CD4-positive, alpha-beta T cell (primary cell): ENCODE data around the gene PNPLA7. TPM values are rescaled to one million over a fixed set of nuclear protein-coding genes. Genes with fewer than 3 reads are reported as not detected.

Experiments used
- ATAC-seq: fragments of 200-7000 bp; cut with Tn5 transposase; one replicate; pipeline ENCODE4 v1.10.0; 2022; ENCODE audit warnings: mild to moderate bottlenecking; ENCODE audit not compliant: poor library complexity
- CTCF ChIA-PET: fragments of 350-600 bp; sonication (Branson Sonifier 250); formaldehyde crosslinking; loops from one replicate; lab custom pipeline; 2021; ENCODE audit warnings: antibody characterized with exemption, inconsistent platforms; lab: Charles Lee
- POLR2A ChIA-PET: fragments of 350-600 bp; sonication (Branson Sonifier 250); formaldehyde crosslinking; loops from one replicate; lab custom pipeline; 2021; ENCODE audit warnings: antibody characterized with exemption, inconsistent platforms; lab: Charles Lee
- DNase-seq, 14 experiments: peaks; one replicate each; pipeline ENCODE4 v3.0.0-alpha.2; 2013 to 2020; ENCODE audit warnings: mixed read lengths in 2 of 14
- H3K27ac ChIP-seq, 2 donors: one replicate each; pipeline versions ENCODE4 v1.5.1 to v1.7.0; 2013; ENCODE audit warnings: low read length in 2 of 2, low read depth in 1 of 2, mild to moderate bottlenecking in 1 of 2
- H3K27me3 ChIP-seq, 2 experiments: 1 replicate in 1 of 2; 2 replicates in 1 of 2; pipeline versions ENCODE4 v1.6.1 to v1.7.0; 2013; ENCODE audit warnings: low read length in 2 of 2, control low read depth in 1 of 2, mild to moderate bottlenecking in 1 of 2, moderate library complexity in 1 of 2; ENCODE audit not compliant: insufficient read depth in 2 of 2, control insufficient read depth in 1 of 2
- H3K36me3 ChIP-seq: one replicate; pipeline ENCODE4 v1.6.1; 2013; ENCODE audit warnings: low read length, control low read depth; ENCODE audit not compliant: insufficient read depth
- H3K4me1 ChIP-seq: one replicate; pipeline ENCODE4 v1.6.1; 2013; ENCODE audit warnings: low read length, control low read depth; ENCODE audit not compliant: insufficient read depth
- H3K4me3 ChIP-seq: one replicate; pipeline ENCODE4 v1.5.1; 2013; ENCODE audit warnings: mild to moderate bottlenecking, low read length, moderate library complexity
- H3K9me3 ChIP-seq, 2 experiments: 1 replicate in 1 of 2; 2 replicates in 1 of 2; pipeline versions ENCODE4 v1.6.1 to v1.7.0; 2013; ENCODE audit warnings: low read length in 2 of 2, mild to moderate bottlenecking in 2 of 2, control low read depth in 1 of 2, moderate library complexity in 1 of 2; ENCODE audit not compliant: control insufficient read depth in 1 of 2, insufficient read depth in 1 of 2
- H3K27ac Mint-ChIP-seq: one replicate; pipeline ENCODE4 v1.8.0; 2020; ENCODE audit warnings: mixed read lengths
- H3K27me3 Mint-ChIP-seq: one replicate; pipeline ENCODE4 v1.8.0; 2021; ENCODE audit warnings: mixed read lengths
- H3K36me3 Mint-ChIP-seq: one replicate; pipeline ENCODE4 v1.8.0; 2021; ENCODE audit warnings: low read depth, mixed read lengths
- H3K4me1 Mint-ChIP-seq: one replicate; pipeline ENCODE4 v1.8.0; 2021; ENCODE audit warnings: low read depth, mixed read lengths
- H3K4me3 Mint-ChIP-seq: one replicate; pipeline ENCODE4 v1.8.0; 2020; ENCODE audit warnings: mild to moderate bottlenecking, mixed read lengths
- H3K9me3 Mint-ChIP-seq: one replicate; pipeline ENCODE4 v1.8.0; 2020; ENCODE audit warnings: mixed read lengths
- intact Hi-C, 2 experiments: fragments of 100-400 bp; cut with DNase I in 1 of 2; cut with micrococcal nuclease in 1 of 2; formaldehyde crosslinking; loops; one replicate each; pipeline versions ENCODE4 v1.15.1 to v1.9.0; 2023 to 2025; cut with DNase I, micrococcal nuclease
- total RNA-seq, 174 experiments: library from RNA in 2 of 174; stranded (reverse) in 2 of 174; gene quantifications; one replicate each; pipeline ENCODE4 v1.2.3 and lab custom pipeline; 2021 to 2026
- TF ChIP-seq, protein P1 (sequence below): fragments of 200-600 bp; IDR thresholded peaks from one replicate; pipeline ENCODE4 v1.8.0; 2022; ENCODE audit warnings: antibody characterized with exemption, mild to moderate bottlenecking

Gene PNPLA7
- total RNA-seq, 2 experiments from 2014 or later, result 7.8 to 8.4 TPM

DNA sequence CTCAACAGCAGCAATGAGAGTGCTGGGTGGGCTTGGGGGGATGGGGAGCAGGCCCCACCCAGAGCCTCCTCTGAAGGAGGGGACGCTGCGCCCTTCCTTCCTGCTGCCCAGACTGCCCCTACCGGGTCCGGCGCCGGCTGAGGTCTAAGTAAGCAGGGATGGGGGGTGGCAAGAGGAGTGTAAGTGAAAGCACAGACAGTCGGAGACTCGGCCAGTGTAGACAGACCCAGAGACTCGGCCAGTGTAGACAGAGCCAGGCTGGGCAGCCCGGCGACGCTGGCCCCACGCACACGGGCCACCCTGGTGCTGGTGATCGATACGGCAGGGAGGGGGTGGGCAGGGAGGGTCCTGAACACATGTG, 101.6 kb downstream of the PNPLA7 start:
- Mint-ChIP-seq H3K27ac (peak overlapping the region; percentile 65), H3K36me3 (peaks cover under 1% of the 10 kb centered on the region), H3K9me3 (no peaks in the 10 kb centered on the region), H3K4me1 (peaks cover 34% of the 10 kb centered on the region), H3K27me3 (peaks cover 2% of the 10 kb centered on the region), H3K4me3 (peak overlapping the region; percentile 68)
- DNase-seq, result no peak
- Histone ChIP-seq H3K9me3 (peaks cover 0 to 10% of the 10 kb centered on the region in 2 experiments), H3K27me3 (no peaks in the 10 kb centered on the region), H3K36me3 (peaks cover 4% of the 10 kb centered on the region), H3K4me3 (no peak overlapping the region), H3K27ac (no peak overlapping the region), H3K4me1 (peaks cover 59% of the 10 kb centered on the region)
- CTCF ChIA-PET, result no interaction called here
- ATAC-seq, result no peak
- TF ChIP-seq, protein P1, sequence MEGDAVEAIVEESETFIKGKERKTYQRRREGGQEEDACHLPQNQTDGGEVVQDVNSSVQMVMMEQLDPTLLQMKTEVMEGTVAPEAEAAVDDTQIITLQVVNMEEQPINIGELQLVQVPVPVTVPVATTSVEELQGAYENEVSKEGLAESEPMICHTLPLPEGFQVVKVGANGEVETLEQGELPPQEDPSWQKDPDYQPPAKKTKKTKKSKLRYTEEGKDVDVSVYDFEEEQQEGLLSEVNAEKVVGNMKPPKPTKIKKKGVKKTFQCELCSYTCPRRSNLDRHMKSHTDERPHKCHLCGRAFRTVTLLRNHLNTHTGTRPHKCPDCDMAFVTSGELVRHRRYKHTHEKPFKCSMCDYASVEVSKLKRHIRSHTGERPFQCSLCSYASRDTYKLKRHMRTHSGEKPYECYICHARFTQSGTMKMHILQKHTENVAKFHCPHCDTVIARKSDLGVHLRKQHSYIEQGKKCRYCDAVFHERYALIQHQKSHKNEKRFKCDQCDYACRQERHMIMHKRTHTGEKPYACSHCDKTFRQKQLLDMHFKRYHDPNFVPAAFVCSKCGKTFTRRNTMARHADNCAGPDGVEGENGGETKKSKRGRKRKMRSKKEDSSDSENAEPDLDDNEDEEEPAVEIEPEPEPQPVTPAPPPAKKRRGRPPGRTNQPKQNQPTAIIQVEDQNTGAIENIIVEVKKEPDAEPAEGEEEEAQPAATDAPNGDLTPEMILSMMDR, result no peak
- intact Hi-C loops, result loop anchor here in 1 of 2 experiments (5.0 kb wide), 1 partner anchor 151 kb away; no protein-coding TSS in a partner anchor
- POLR2A ChIA-PET, result interaction anchor here (1.4 kb wide), 1 partner anchor 14 kb away, joined by 6 read pairs; no protein-coding TSS in a partner anchor

DNA sequence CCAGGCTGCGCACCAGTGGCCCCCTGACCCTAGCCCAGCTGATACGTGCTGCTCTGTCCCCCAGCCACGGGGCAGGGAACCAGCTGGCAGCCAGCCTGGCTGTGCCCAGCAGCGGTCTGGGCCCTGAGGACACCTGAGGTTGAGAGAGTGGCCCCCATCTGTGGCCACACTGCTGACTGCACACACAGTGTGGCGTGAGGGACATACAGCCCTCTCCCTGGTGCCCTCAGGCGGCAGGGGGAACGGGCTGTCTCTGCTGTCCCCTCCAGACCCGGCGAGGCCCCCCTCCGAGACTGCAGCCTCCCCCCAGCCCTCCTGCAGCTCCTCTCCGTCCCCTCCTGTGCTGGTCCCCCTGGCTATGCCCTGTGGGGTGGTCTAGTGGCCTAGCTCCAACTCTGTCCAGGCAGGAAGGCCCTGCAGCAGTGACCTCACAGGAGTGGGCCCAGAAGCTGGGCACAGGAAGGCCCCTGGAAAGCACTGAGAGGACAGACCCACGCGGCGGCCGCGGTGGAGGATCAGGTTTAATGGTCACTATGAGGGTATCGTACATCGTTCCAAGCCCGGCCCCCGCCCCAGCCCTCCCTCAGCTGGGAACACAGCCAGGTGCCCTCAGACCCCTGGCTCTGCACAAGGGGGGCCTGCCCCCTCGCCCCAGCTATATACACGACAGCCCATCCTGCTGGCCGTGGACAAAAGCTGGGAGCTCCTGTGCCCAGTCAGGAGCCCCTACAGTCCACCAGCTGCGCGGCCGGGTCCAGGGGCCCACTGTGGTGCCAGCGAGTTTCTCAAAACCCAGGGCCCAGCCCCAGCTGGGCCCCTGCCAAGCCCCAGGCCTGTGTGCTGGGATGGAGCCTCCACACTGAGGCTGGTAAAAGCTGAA, 102.2 kb downstream of the PNPLA7 start:
- peaks cover 32% of the 10 kb centered on the region for H3K4me1 Mint-ChIP-seq
- H3K27me3 Mint-ChIP-seq, result peaks cover 7% of the 10 kb centered on the region
- H3K27ac Mint-ChIP-seq, result peak overlapping the region; percentile 79
- DNase-seq (peak in 1 of 14 experiments; percentile 4), ATAC-seq (no peak)
- intact Hi-C loops, result loop anchor here in 1 of 2 experiments (5.0 kb wide), 1 partner anchor 151 kb away; no protein-coding TSS in a partner anchor
- peaks cover 2% of the 10 kb centered on the region for H3K36me3 ChIP-seq
- TF ChIP-seq, protein P1, result no peak
- no peaks in the 10 kb centered on the region for H3K36me3 Mint-ChIP-seq
- H3K4me3 Mint-ChIP-seq, result no peak overlapping the region
- H3K27me3 ChIP-seq, result no peaks in the 10 kb centered on the region
- no peak overlapping the region for H3K4me3 ChIP-seq
- POLR2A ChIA-PET, result interaction anchor here (1.4 kb wide), 1 partner anchor 15 kb away, joined by 6 read pairs; no protein-coding TSS in a partner anchor
- no peak overlapping the region for H3K27ac ChIP-seq
- no peaks in the 10 kb centered on the region for H3K9me3 Mint-ChIP-seq
- peaks cover 53% of the 10 kb centered on the region for H3K4me1 ChIP-seq
- CTCF ChIA-PET, result no interaction called here
- peaks cover 0 to 9% of the 10 kb centered on the region in 2 experiments for H3K9me3 ChIP-seq

DNA sequence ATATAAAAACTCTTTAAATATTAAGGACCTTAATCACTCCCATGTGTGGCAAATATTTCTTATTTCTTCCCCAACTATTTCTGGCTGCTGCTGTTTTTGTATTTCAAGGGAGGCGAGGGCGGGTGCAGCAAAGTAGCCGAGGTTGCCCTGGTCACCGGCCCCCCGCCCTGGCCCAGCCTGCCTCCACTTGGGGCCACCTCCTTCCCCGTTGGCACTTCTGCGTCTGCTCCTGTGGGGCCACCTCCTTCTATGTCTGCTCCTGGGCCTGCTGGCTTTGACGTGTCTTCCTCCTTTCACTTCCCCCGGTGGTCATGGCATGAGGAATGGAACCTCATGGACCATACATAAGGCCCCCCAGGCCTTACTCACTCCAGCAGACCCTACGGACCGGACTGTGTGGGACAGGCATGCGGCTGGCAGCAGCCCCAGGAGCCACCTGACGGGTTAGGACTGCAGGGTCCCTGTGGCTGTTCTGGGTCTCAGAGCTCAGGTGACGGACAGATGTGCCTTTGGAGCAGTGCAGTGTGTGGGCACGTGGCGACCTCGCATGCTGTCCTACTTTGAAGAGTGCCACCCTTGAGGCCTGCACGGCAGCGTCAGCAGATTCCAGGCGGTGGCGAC, 103.2 kb downstream of the PNPLA7 start:
- H3K4me3 Mint-ChIP-seq, result peak overlapping the region; percentile 9
- no peak for ATAC-seq
- intact Hi-C loops, result loop anchor here in 1 of 2 experiments (5.0 kb wide), 1 partner anchor 150 kb away; no protein-coding TSS in a partner anchor

More for the DNA sequence above, 103.2 kb downstream of the PNPLA7 start:
- Mint-ChIP-seq H3K27ac (peak overlapping the region; percentile 79), H3K9me3 (no peaks in the 10 kb centered on the region), H3K36me3 (no peaks in the 10 kb centered on the region), H3K4me1 (peaks cover 29% of the 10 kb centered on the region), H3K27me3 (peaks cover 14% of the 10 kb centered on the region)
- Histone ChIP-seq H3K9me3 (peaks cover 0 to 4% of the 10 kb centered on the region in 2 experiments), H3K4me1 (peaks cover 43% of the 10 kb centered on the region), H3K4me3 (no peak overlapping the region), H3K27me3 (peaks cover 0 to 2% of the 10 kb centered on the region in 2 experiments), H3K36me3 (no peaks in the 10 kb centered on the region), H3K27ac (no peak overlapping the region)
- TF ChIP-seq, protein P1, result no peak
- DNase-seq, result peak in 3 of 14 experiments; percentile 8 to 56 (median 52)
- ChIA-PET CTCF (interaction anchor here (1.2 kb wide), 1 partner anchor 145 kb away, joined by 3 read pairs; the partner anchor contains the start of gene NRARP), POLR2A (interaction anchor here (1.4 kb wide), 1 partner anchor 16 kb away, joined by 6 read pairs; no protein-coding TSS in a partner anchor)
